ENCODE data around the gene LPXN. TPM values are rescaled to one million over a fixed set of nuclear protein-coding genes. Genes with fewer than 3 reads are reported as not detected.

Gene LPXN
- total and polyA plus RNA-seq, 10 of the 15 experiments (the other 5 are each of a cell fraction or from before 2014, with no cell fraction given) = 131 to 349 (median 201) TPM

DNA sequence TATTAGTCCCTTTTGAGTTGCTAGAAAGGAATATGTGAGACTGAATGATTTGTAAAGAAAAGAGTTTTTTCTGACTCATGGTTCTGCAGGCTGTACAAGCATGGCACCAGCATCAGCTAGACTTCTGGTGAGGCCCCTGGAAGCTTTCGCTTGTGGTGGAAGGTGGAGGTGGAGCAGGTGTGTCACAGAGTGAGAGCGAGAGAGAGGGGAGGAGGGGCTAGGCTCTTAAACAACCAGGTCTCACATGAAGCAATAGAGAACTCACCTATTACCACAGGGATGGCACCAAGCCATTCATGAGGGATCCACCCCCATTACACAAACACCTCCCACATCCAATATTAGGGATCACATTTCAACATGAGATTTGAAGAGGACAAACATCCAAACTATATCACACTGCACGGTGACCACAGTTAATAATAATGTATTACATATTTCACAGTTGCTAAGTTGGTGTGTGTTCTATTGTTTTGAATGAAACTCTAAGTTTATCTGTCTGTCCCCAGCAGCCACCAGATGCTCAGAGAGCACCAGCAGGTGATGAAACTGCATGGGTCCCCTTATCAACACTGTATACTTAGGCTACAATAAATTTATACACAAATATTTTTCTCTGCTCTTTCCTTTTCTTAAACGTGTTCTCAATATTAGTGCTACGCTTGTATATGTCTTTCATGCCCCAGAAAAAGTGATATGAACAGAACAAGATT, 17.3 kb upstream of the LPXN start (continued):
- TF ChIP-seq CHD2 (IDR thresholded peaks at IDR 0.05; ENCODE audit: borderline replicate concordance, low read depth, low read length) = no peak

DNA sequence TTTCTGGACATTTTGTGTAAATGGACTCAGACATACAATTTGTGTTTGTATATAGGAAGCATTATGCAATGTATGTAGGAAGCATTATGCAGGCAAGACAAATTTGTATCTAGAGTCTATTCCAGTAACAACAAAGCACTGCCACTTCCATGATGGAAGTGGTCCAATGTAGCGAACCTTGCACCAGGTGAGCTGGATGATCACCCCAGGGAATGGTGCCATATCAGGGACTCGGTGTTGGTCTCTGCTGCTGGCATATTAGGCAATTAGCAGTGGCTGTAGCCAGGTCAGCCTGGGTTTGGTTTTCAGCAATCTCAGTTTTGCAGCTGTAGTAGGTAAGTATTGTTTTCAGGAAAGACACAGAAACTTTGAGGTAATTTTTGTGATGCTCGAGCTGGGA, 16.0 kb upstream of the LPXN start:
- Histone ChIP-seq H3K27ac (ENCODE audit: control insufficient read depth, insufficient read depth) (no peak overlapping the region), H3K36me3 (ENCODE audit: control insufficient read depth in 2 of 2, insufficient read depth in 2 of 2, low read length in 1 of 2) (peaks cover 2 to 5% of the 10 kb centered on the region in 2 experiments), H3K4me1 (ENCODE audit: control insufficient read depth, insufficient read depth, low read length) (peaks cover 11% of the 10 kb centered on the region), H3K9ac (ENCODE audit: control insufficient read depth, insufficient read depth, low read length) (no peak overlapping the region), H3K27me3 (replicated peaks in 1 of 2; ENCODE audit: control insufficient read depth in 2 of 2, insufficient read depth in 2 of 2, low read length in 1 of 2) (no peaks in the 10 kb centered on the region), H3K9me3 (replicated peaks; ENCODE audit: control insufficient read depth, insufficient read depth, low read length) (no peaks in the 10 kb centered on the region), H2AFZ (ENCODE audit: control insufficient read depth, low read depth, low read length) (no peak overlapping the region), H3K79me2 (ENCODE audit: control insufficient read depth, insufficient read depth, low read length) (peaks cover 86% of the 10 kb centered on the region), H3K4me2 (ENCODE audit: control insufficient read depth, insufficient read depth) (no peak overlapping the region), H3K4me3 (no peak overlapping the region), H4K20me1 (ENCODE audit: control insufficient read depth, insufficient read depth) (no peaks in the 10 kb centered on the region)
- 98% methylated on average over 3 of the region's 3 CpGs for WGBS (ENCODE audit: insufficient coverage, insufficient replicate concordance, low lambda C conversion rate, missing lambda C conversion rate)
- intact Hi-C loops (cut with micrococcal nuclease; ENCODE audit: unreplicated experiment) (no loop called here), in situ Hi-C loops (cut with MboI) (loop anchor here (25.0 kb wide), 2 partner anchors 1071 to 1254 kb away; partner anchors contain the start of genes P2RX3, PATL1 and SSRP1)
- ChIA-PET SMC1A (ENCODE audit: uncharacterized antibody, unreplicated experiment) (interaction anchor here (0.6 to 1.5 kb wide), 2 partner anchors 12 to 38 kb away, joined by 3 read pairs; no protein-coding TSS in a partner anchor), CTCF (interaction anchor here (0.7 to 1.4 kb wide), 3 partner anchors 24 to 1298 kb away, joined by 3 to 5 read pairs (median 4); no protein-coding TSS in a partner anchor), POLR2A (interaction anchor here (0.7 to 1.4 kb wide), 3 partner anchors 10 to 44 kb away, joined by 3 to 4 read pairs (median 3); no protein-coding TSS in a partner anchor), RAD21 (ENCODE audit: unreplicated experiment) (no interaction called here)
- no peak for FAIRE-seq
- no peak for ATAC-seq
- no peak for DNase-seq (ENCODE audit: low read depth, low spot score)
- BruUV-seq (replicated peaks) = no TSS peak
- no peak for TF ChIP-seq ZBTB4 (CRISPR knock-in tag; IDR thresholded peaks at IDR 0.05)
- TF ChIP-seq, protein P1, sequence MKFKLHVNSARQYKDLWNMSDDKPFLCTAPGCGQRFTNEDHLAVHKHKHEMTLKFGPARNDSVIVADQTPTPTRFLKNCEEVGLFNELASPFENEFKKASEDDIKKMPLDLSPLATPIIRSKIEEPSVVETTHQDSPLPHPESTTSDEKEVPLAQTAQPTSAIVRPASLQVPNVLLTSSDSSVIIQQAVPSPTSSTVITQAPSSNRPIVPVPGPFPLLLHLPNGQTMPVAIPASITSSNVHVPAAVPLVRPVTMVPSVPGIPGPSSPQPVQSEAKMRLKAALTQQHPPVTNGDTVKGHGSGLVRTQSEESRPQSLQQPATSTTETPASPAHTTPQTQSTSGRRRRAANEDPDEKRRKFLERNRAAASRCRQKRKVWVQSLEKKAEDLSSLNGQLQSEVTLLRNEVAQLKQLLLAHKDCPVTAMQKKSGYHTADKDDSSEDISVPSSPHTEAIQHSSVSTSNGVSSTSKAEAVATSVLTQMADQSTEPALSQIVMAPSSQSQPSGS (IDR thresholded peaks at IDR 0.05; ENCODE audit: low read length) = no peak
- TF ChIP-seq, protein P2, sequence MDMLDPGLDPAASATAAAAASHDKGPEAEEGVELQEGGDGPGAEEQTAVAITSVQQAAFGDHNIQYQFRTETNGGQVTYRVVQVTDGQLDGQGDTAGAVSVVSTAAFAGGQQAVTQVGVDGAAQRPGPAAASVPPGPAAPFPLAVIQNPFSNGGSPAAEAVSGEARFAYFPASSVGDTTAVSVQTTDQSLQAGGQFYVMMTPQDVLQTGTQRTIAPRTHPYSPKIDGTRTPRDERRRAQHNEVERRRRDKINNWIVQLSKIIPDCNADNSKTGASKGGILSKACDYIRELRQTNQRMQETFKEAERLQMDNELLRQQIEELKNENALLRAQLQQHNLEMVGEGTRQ (IDR thresholded peaks at IDR 0.05; ENCODE audit: borderline replicate concordance, low read depth, low read length) = no peak
- no peak for TF ChIP-seq JUNB (IDR thresholded peaks at IDR 0.05)
- TF ChIP-seq ZNF24 (IDR thresholded peaks at IDR 0.05) = no peak
- no peak for TF ChIP-seq TCF7 (IDR thresholded peaks at IDR 0.05; ENCODE audit: borderline replicate concordance)
- no peak for TF ChIP-seq ATF3 (IDR thresholded peaks at IDR 0.05; ENCODE audit: borderline replicate concordance, extremely low read depth, low read depth, low read length)
- no peak for TF ChIP-seq TARDBP (IDR thresholded peaks at IDR 0.05; ENCODE audit: borderline replicate concordance)
- no peak for TF ChIP-seq RB1 (IDR thresholded peaks at IDR 0.05; ENCODE audit: borderline replicate concordance)
- TF ChIP-seq IKZF2 (IDR thresholded peaks at IDR 0.05) = no peak
- no peak for TF ChIP-seq WRNIP1 (IDR thresholded peaks at IDR 0.05; ENCODE audit: borderline replicate concordance, low read depth, low read length)

All from GM12878 (cell line).